DMS79 treated with DMSO at 0.1 percent for 48 hours (cell line): Measurements from ENCODE around the gene ANKAR.

Experiments
- DNase-seq: peaks from one replicate; lab custom pipeline; 2025; lab: John Stamatoyannopoulos, UW

The ANKAR gene

DNA sequence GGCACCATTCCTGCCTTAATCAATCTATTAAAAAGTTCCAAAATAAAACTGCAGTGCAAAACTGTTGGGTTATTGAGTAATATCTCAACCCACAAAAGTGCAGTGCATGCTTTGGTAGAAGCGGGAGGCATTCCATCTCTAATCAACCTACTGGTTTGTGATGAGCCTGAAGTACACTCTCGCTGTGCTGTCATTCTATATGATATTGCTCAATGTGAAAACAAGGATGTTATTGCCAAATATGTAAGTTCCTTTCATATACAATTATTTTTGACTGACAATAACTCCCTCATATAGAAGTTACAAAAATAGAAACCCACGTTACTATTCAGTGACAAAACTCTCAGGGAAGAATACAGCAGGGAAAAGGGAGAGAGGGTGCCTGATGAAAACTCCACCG lies 45.1 kb downstream of the ANKAR start:
- DNase-seq = no peak

DNA sequence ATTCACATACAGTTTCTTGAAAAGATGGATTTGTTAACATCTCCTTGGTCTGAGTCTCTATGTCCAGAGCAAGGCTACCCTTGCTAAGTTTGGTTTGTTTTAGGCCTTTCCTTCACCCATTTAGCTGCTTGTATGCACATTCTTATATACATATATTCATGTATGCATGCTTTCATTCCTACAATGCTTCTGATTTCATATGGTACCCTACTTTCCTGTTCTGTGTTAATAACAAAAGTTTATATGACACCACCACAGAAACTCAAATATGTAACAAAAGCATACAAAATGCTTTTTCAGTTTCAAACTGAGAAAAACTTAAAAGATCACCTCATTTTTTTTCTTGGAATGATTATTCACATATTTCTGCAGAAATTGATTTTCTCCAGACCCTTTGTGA lies 48.7 kb downstream of the ANKAR start:
- no peak for DNase-seq
